H1 (cell line): ENCODE data around the gene IRF9. TPM values are rescaled to one million over a fixed set of nuclear protein-coding genes. Genes with fewer than 3 reads are reported as not detected.

ENCODE experiments used
- ASH2L ChIP-seq: fragments of 200-600, 300-600 bp; sonication (generic); IDR thresholded peaks from one replicate; pipeline ENCODE4 v1.7.1; 2017; ENCODE audit warnings: low read length
- BACH1 ChIP-seq: IDR thresholded peaks from 2 replicates; pipeline ENCODE4 v1.6.1; 2012; ENCODE audit warnings: low read length, improper control_type of control experiment
- CHD7 ChIP-seq: fragments of 300-600 bp; sonication (generic); IDR thresholded peaks from 2 replicates; pipeline ENCODE4 v1.7.1; 2012; ENCODE audit warnings: low read length, moderate library complexity, mild to moderate bottlenecking, inconsistent platforms; ENCODE audit not compliant: insufficient replicate concordance
- GTF2F1 ChIP-seq: IDR thresholded peaks from 2 replicates; pipeline ENCODE4 v1.6.1; 2012; ENCODE audit warnings: low read depth, low read length, improper control_type of control experiment, borderline replicate concordance
- JUND ChIP-seq: IDR thresholded peaks from 2 replicates; pipeline ENCODE4 v1.6.1; 2011; ENCODE audit warnings: mild to moderate bottlenecking, improper control_type of control experiment, low read length
- KDM4A ChIP-seq: IDR thresholded peaks from one replicate; pipeline ENCODE4 v1.7.1; 2012; ENCODE audit warnings: low read depth, mild to moderate bottlenecking, moderate library complexity, low read length, inconsistent platforms; ENCODE audit not compliant: severe bottlenecking
- RNF2 ChIP-seq: fragments of 200-900, 300-1000 bp; sonication (generic); IDR thresholded peaks from 2 replicates; pipeline ENCODE4 v1.7.1; 2016; ENCODE audit warnings: borderline replicate concordance, low read depth, mild to moderate bottlenecking, antibody characterized with exemption, low read length; ENCODE audit not compliant: poor library complexity, severe bottlenecking; ENCODE audit errors: missing control alignments
- SUZ12 ChIP-seq: fragments of 200-600 bp; sonication (generic); IDR thresholded peaks from 2 replicates; pipeline ENCODE4 v1.6.1; 2012; ENCODE audit warnings: mild to moderate bottlenecking, inconsistent platforms, low read length, moderate library complexity, mixed read lengths
- YY1 ChIP-seq: IDR thresholded peaks from 2 replicates; pipeline ENCODE4 v1.6.1; 2011; ENCODE audit warnings: low read depth, mild to moderate bottlenecking, low read length
- polyA plus RNA-seq, 7 experiments: library from polyadenylated mRNA; depleted of rRNA in 3 of 7; stranded (reverse) in 5 of 7; unstranded in 2 of 7; fragments of >200 nt in 5 of 7; fragments of 200-250 nt in 2 of 7; gene quantifications; 1 replicate in 5 of 7; 2 replicates in 1 of 7; 4 replicates in 1 of 7; pipeline versions ENCODE4 v1.2.1 to v1.2.3, GENCODE V29; 2011 to 2013; ENCODE audit warnings: missing spikeins in 2 of 7, mixed read lengths in 2 of 7
- total RNA-seq: library from RNA; stranded (reverse); fragmentation: NEBNext Ultra II Directional; extraction: Animal tissue kit (Norgen Biotek cat#: 25700); gene quantifications from 2 replicates; pipeline ENCODE4 v1.2.1, GENCODE V29; 2021

The IRF9 gene
- total and polyA plus RNA-seq, 2 of the 8 experiments (the other 6 are each of a cell fraction or from before 2014, with no cell fraction given): 11.4 to 13.2 TPM

GRCh38 chr14:24162093-24162492, 1.0 kb downstream of the IRF9 start (continued):
- TF ChIP-seq CHD7: no peak
- no peak for TF ChIP-seq JUND
- no peak for TF ChIP-seq KDM4A
- no peak for TF ChIP-seq ASH2L
- TF ChIP-seq SUZ12: no peak
- no peak for TF ChIP-seq BACH1
- no peak for TF ChIP-seq YY1
- TF ChIP-seq GTF2F1: no peak
- TF ChIP-seq RNF2: no peak
